Effector memory CD8-positive, alpha-beta T cell (primary cell): ENCODE data around the gene DSC1.
"Not testable (repeated sequence)": the region's sequence is repeated elsewhere in the genome, so short reads cannot be mapped to it uniquely, and the experiment has no call there.

Source experiments
- ATAC-seq: fragments of 150-1000 bp; cut with Tn5 transposase; replicated peaks from 2 replicates; pipeline ENCODE4 v1.10.0; 2021; ENCODE audit warnings: mild to moderate bottlenecking, moderate library complexity
- DNase-seq, 3 experiments: peaks; one replicate each; pipeline ENCODE4 v3.0.0; 2021
- H3K27ac Mint-ChIP-seq, 2 donors: one replicate each; pipeline ENCODE4 v1.8.0; 2022; ENCODE audit warnings: mild to moderate bottlenecking in 2 of 2, mixed read lengths in 2 of 2, moderate library complexity in 2 of 2
- H3K27me3 Mint-ChIP-seq, 2 donors: one replicate each; pipeline ENCODE4 v1.8.0; 2022; ENCODE audit warnings: mixed read lengths in 2 of 2
- H3K36me3 Mint-ChIP-seq: one replicate; pipeline ENCODE4 v1.8.0; 2022; ENCODE audit warnings: mild to moderate bottlenecking, moderate library complexity, mixed read lengths; ENCODE audit not compliant: insufficient read depth
- H3K4me1 Mint-ChIP-seq, 2 donors: one replicate each; pipeline ENCODE4 v1.8.0; 2022; ENCODE audit warnings: low read depth in 2 of 2, mixed read lengths in 2 of 2
- H3K4me3 Mint-ChIP-seq, 2 donors: one replicate each; pipeline ENCODE4 v1.8.0; 2022; ENCODE audit warnings: mild to moderate bottlenecking in 2 of 2, mixed read lengths in 2 of 2, moderate library complexity in 2 of 2
- H3K9me3 Mint-ChIP-seq, 2 donors: one replicate each; pipeline ENCODE4 v1.8.0; 2022; ENCODE audit warnings: mixed read lengths in 2 of 2

Gene DSC1

GRCh38 chr18:31154181-31154580 lies 8.5 kb downstream of the DSC1 start:
- H3K27ac Mint-ChIP-seq, result no peak overlapping the region
- ATAC-seq (no peak), DNase-seq (no peak)
- H3K36me3 Mint-ChIP-seq, result no peaks in the 10 kb centered on the region
- no peaks in the 10 kb centered on the region for H3K27me3 Mint-ChIP-seq
- H3K9me3 Mint-ChIP-seq, result peaks cover 3 to 8% of the 10 kb centered on the region in 2 donors
- no peak overlapping the region for H3K4me3 Mint-ChIP-seq
- H3K4me1 Mint-ChIP-seq, result no peaks in the 10 kb centered on the region

DNA sequence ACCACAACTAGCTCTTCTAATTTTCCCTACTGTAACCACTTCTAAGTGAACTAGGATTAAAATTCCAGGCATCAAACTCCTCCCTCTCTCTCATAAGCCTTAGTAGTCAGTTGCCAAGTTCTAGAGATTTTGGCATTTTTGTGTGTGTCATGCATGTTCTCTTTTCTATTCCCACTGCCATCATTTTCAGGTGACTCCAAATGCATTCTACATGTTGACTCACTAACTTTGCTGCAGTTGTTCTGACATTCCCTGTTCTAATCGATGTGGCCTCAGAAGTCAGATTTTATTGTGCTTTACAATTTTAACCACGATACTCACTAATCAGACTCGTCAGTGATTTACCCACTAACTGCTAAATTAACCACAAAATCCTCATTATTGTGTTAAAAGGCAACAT lies 13.3 kb downstream of the DSC1 start:
- Mint-ChIP-seq H3K9me3 (peaks cover 7 to 14% of the 10 kb centered on the region in 2 donors), H3K27me3 (no peaks in the 10 kb centered on the region), H3K4me1 (no peaks in the 10 kb centered on the region), H3K27ac (no peak overlapping the region), H3K36me3 (no peaks in the 10 kb centered on the region), H3K4me3 (no peak overlapping the region)
- DNase-seq (no peak), ATAC-seq (no peak)

- H3K27me3 Mint-ChIP-seq, result no peaks in the 10 kb centered on the region
- DNase-seq, result no peak
- H3K27ac Mint-ChIP-seq, result no peak overlapping the region
- H3K9me3 Mint-ChIP-seq, result peaks cover 6 to 11% of the 10 kb centered on the region in 2 donors
- no peak for ATAC-seq
- H3K36me3 Mint-ChIP-seq, result no peaks in the 10 kb centered on the region
- H3K4me1 Mint-ChIP-seq, result no peaks in the 10 kb centered on the region
- H3K4me3 Mint-ChIP-seq, result no peak overlapping the region
These were observed 14.1 kb downstream of the DSC1 start for GRCh38 chr18:31148600-31148999.

GRCh38 chr18:31146809-31147208 lies 15.8 kb downstream of the DSC1 start:
- Mint-ChIP-seq H3K4me1 (no peaks in the 10 kb centered on the region), H3K4me3 (no peak overlapping the region), H3K27ac (no peak overlapping the region), H3K27me3 (no peaks in the 10 kb centered on the region), H3K9me3 (peaks cover 4 to 8% of the 10 kb centered on the region in 2 donors), H3K36me3 (no peaks in the 10 kb centered on the region)
- DNase-seq (no peak), ATAC-seq (no peak)

- H3K4me3 Mint-ChIP-seq, result no peak overlapping the region
- no peak overlapping the region for H3K27ac Mint-ChIP-seq
- no peaks in the 10 kb centered on the region for H3K4me1 Mint-ChIP-seq
- DNase-seq, result no peak
- no peaks in the 10 kb centered on the region for H3K27me3 Mint-ChIP-seq
- H3K9me3 Mint-ChIP-seq, result peaks cover 4 to 18% of the 10 kb centered on the region in 2 donors
- ATAC-seq, result no peak
- no peaks in the 10 kb centered on the region for H3K36me3 Mint-ChIP-seq
These were observed 19.6 kb downstream of the DSC1 start for GRCh38 chr18:31143025-31143424.

- Mint-ChIP-seq H3K27me3 (no peaks in the 10 kb centered on the region), H3K36me3 (no peaks in the 10 kb centered on the region), H3K9me3 (peaks cover 3 to 17% of the 10 kb centered on the region in 2 donors), H3K4me1 (no peaks in the 10 kb centered on the region), H3K27ac (no peak overlapping the region), H3K4me3 (no peak overlapping the region)
- DNase-seq, result no peak
- ATAC-seq, result no peak
These were observed 23.9 kb downstream of the DSC1 start for GRCh38 chr18:31138709-31139108.

GRCh38 chr18:31134988-31135529 lies 27.6 kb downstream of the DSC1 start:
- H3K4me3 Mint-ChIP-seq, result no peak overlapping the region
- DNase-seq, result no peak
- peaks cover 5 to 11% of the 10 kb centered on the region in 2 donors for H3K9me3 Mint-ChIP-seq
- no peak for ATAC-seq
- H3K36me3 Mint-ChIP-seq, result no peaks in the 10 kb centered on the region
- H3K4me1 Mint-ChIP-seq, result no peaks in the 10 kb centered on the region
- H3K27ac Mint-ChIP-seq, result no peak overlapping the region
- no peaks in the 10 kb centered on the region for H3K27me3 Mint-ChIP-seq

DNA sequence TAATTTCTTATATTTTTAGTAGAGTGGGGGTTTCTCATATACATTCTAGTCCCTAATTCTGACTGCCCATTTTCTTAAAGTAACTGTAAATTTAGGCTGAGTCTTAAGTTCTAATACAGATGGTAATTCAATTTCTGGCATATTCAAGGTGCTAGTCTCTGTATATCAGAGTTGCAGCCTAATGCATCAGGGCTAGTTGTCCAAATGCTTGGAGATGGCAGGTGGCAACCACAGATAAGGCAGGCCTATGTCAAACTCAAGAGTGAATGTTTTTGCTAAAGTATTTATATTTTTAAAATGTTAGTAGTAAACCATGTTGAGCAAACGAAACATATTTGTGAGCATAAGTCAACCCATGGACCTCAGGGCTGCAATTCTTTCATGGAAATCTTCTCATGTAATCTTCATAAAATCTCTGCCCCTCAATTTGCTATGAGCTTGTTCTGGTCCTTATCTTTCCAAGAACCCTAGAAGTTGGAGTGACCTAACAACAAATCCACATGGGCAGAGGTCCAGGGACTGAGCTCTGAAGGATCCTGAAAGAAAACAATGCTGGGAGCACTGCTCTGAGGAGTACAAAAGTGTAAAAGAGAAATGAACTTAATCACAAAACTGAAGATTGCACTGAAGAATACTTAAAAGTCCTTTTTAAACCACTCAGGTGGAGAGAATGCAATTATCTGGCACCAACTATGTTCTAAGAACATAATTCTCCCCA lies 33.1 kb downstream of the DSC1 start:
- no peak for DNase-seq
- H3K36me3 Mint-ChIP-seq, result no peaks in the 10 kb centered on the region
- H3K9me3 Mint-ChIP-seq, result peaks cover 0 to 7% of the 10 kb centered on the region in 2 donors
- ATAC-seq, result no peak
- no peaks in the 10 kb centered on the region for H3K27me3 Mint-ChIP-seq
- H3K4me1 Mint-ChIP-seq, result no peaks in the 10 kb centered on the region
- H3K27ac Mint-ChIP-seq, result no peak overlapping the region
- H3K4me3 Mint-ChIP-seq, result no peak overlapping the region

GRCh38 chr18:31125878-31126277 lies 36.8 kb downstream of the DSC1 start:
- Mint-ChIP-seq H3K9me3 (peaks cover 0 to 5% of the 10 kb centered on the region in 2 donors), H3K27me3 (no peaks in the 10 kb centered on the region), H3K36me3 (no peaks in the 10 kb centered on the region), H3K4me3 (no peak overlapping the region), H3K4me1 (no peaks in the 10 kb centered on the region), H3K27ac (no peak overlapping the region)
- no peak for DNase-seq
- ATAC-seq, result no peak

DNA sequence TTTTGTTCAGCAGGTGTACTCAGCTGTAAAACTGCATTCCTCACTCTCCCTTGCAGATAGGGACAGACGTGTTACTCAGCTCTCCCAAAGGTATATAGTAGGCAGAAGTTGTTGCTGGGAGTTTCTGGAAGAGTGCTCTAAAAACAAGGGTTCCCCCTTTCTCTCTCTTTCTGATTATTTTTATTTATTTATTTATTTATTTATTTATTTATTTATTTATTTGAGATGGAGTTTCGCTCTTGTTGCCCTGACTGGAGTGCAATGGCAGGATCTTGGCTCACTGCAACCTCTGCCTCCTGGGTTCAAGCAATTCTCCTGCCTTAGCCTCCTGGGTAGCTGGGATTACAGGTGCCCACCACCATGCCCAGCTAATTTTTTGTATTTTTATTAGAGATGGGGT lies 39.5 kb downstream of the DSC1 start:
- ATAC-seq, DNase-seq, H3K4me3 Mint-ChIP-seq, H3K9me3 Mint-ChIP-seq, H3K27me3 Mint-ChIP-seq, H3K36me3 Mint-ChIP-seq, H3K27ac Mint-ChIP-seq, H3K4me1 Mint-ChIP-seq: not testable (repeated sequence)

GRCh38 chr18:31120594-31120993 lies 42.1 kb downstream of the DSC1 start:
- Mint-ChIP-seq H3K4me3 (no peak overlapping the region), H3K36me3 (no peaks in the 10 kb centered on the region), H3K27ac (no peak overlapping the region), H3K4me1 (no peaks in the 10 kb centered on the region), H3K9me3 (peaks cover 5 to 9% of the 10 kb centered on the region in 2 donors), H3K27me3 (no peaks in the 10 kb centered on the region)
- no peak for ATAC-seq
- DNase-seq, result no peak

DNA sequence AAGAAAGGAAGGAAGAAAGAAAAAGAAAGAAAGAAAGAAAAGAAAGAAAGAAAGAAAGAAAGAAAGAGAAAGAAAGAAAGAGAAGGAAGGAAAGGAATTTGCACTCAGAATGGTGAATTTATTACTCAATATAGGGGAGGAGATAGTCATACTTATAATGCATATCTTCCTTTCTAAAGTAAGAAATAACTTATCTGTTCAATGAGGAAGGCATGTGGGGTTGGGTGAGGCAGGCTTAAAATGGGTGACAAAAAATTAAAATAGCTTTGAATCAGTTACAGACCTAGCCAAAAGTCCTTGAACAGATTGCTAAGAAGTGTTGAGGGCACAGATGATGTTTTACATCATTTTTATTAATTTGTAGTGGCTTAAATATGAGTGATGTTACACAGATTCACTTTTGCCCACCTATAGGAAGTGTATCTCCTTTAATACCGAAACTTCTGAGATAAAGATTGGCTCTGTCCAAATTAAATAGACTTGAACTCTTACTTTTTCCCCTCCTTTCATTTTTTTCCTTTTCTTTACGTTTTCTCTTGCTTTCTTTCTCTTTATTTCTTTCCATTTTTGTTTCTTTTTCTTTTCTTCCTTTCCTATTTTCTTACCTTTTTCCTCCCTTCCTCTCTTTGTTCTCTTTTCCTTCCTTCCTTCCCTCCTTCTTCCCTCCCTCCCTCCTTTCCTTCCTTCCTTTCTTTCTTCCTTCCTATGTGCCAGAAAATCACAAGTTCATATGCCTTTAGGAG lies 45.6 kb downstream of the DSC1 start:
- DNase-seq (no peak), ATAC-seq (no peak)
- H3K9me3 Mint-ChIP-seq, result peaks cover 5 to 9% of the 10 kb centered on the region in 2 donors
- H3K4me3 Mint-ChIP-seq, result no peak overlapping the region
- H3K4me1 Mint-ChIP-seq, result no peaks in the 10 kb centered on the region
- H3K27me3 Mint-ChIP-seq, result no peaks in the 10 kb centered on the region
- H3K27ac Mint-ChIP-seq, result no peak overlapping the region
- no peaks in the 10 kb centered on the region for H3K36me3 Mint-ChIP-seq

- no peak overlapping the region for H3K27ac Mint-ChIP-seq
- H3K27me3 Mint-ChIP-seq, result no peaks in the 10 kb centered on the region
- DNase-seq, result no peak
- no peak for ATAC-seq
- no peaks in the 10 kb centered on the region for H3K4me1 Mint-ChIP-seq
- H3K4me3 Mint-ChIP-seq, result no peak overlapping the region
- H3K9me3 Mint-ChIP-seq, result peaks cover 12 to 13% of the 10 kb centered on the region in 2 donors
- H3K36me3 Mint-ChIP-seq, result no peaks in the 10 kb centered on the region
These were observed 49.9 kb downstream of the DSC1 start for GRCh38 chr18:31112804-31113203.

DNA sequence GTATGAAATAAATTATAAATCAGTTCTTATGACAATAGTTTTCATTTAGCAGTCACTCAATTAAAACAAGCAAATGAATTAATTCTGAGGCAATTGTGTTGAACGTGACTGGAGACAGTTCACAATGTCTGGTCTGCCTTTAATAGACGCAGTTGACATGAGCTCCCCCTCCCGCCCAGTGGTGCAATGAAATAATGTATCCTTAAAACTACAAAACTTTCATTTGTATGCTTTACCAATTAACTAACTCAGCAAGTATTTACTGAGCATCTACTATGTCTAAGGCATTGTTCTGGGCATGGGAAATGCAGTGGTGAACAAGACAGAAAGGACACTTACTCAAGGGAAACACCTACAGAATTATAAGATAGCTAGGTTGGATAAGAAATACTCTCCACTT lies 56.9 kb downstream of the DSC1 start:
- DNase-seq (no peak), ATAC-seq (no peak)
- Mint-ChIP-seq H3K9me3 (peaks cover 0 to 8% of the 10 kb centered on the region in 2 donors), H3K27ac (no peak overlapping the region), H3K4me1 (no peaks in the 10 kb centered on the region), H3K4me3 (no peak overlapping the region), H3K27me3 (no peaks in the 10 kb centered on the region), H3K36me3 (no peaks in the 10 kb centered on the region)
